Activated T-cell treated with anti-CD3 and anti-CD28 coated beads, Interleukin-2, amount 50 U/mL, for 72 hours (primary cell): ENCODE measurements around the gene NME3. TPM values are rescaled to one million over a fixed set of nuclear protein-coding genes. Genes with fewer than 3 reads are reported as not detected.

Experiments used
- ATAC-seq, 2 donors: fragments of 150-1000 bp; cut with Tn5 transposase; replicated peaks in 1 of 2; 2 replicates each; pipeline ENCODE4 v1.10.0; 2021; ENCODE audit warnings: moderate library complexity in 2 of 2, mild to moderate bottlenecking in 1 of 2
- DNase-seq, 2 donors: peaks; one replicate each; pipeline ENCODE4 v3.0.0; 2021 to 2022; ENCODE audit warnings: mixed read lengths in 1 of 2
- H3K27ac Mint-ChIP-seq: one replicate; pipeline ENCODE4 v1.8.0; 2022; ENCODE audit warnings: mild to moderate bottlenecking, moderate library complexity, mixed read lengths
- H3K27me3 Mint-ChIP-seq: one replicate; pipeline ENCODE4 v1.8.0; 2022; ENCODE audit warnings: low read depth, mixed read lengths
- H3K36me3 Mint-ChIP-seq, 2 donors: one replicate each; pipeline ENCODE4 v1.8.0; 2022; ENCODE audit warnings: mixed read lengths in 2 of 2, mild to moderate bottlenecking in 1 of 2; ENCODE audit not compliant: insufficient read depth in 2 of 2
- H3K4me1 Mint-ChIP-seq: one replicate; pipeline ENCODE4 v1.8.0; 2022; ENCODE audit warnings: low read depth, mixed read lengths
- H3K4me3 Mint-ChIP-seq, 2 donors: one replicate each; pipeline ENCODE4 v1.8.0; 2022; ENCODE audit warnings: mild to moderate bottlenecking in 2 of 2, mixed read lengths in 2 of 2, moderate library complexity in 2 of 2
- H3K9me3 Mint-ChIP-seq, 2 donors: one replicate each; pipeline ENCODE4 v1.8.0; 2022; ENCODE audit warnings: mixed read lengths in 2 of 2
- total RNA-seq, 2 donors: library from RNA; stranded (reverse); gene quantifications; one replicate each; pipeline ENCODE4 v1.2.3, GENCODE V29; 2022

The NME3 gene
- total RNA-seq, 2 donors from 2014 or later: 55.0 to 56.1 TPM

- Mint-ChIP-seq H3K4me3 (no peak overlapping the region), H3K9me3 (no peaks in the 10 kb centered on the region), H3K36me3 (peaks cover 0 to 2% of the 10 kb centered on the region in 2 donors), H3K4me1 (no peaks in the 10 kb centered on the region), H3K27ac (no peak overlapping the region), H3K27me3 (no peaks in the 10 kb centered on the region)
- no peak for DNase-seq
- ATAC-seq: no peak
Observed at GRCh38 chr16:1758923-1759322, 12.4 kb downstream of the NME3 start.

- Mint-ChIP-seq H3K36me3 (peaks cover 0 to 2% of the 10 kb centered on the region in 2 donors), H3K4me1 (no peaks in the 10 kb centered on the region), H3K4me3 (no peak overlapping the region), H3K27me3 (no peaks in the 10 kb centered on the region), H3K27ac (no peak overlapping the region), H3K9me3 (no peaks in the 10 kb centered on the region)
- ATAC-seq: no peak
- DNase-seq: no peak
Observed at GRCh38 chr16:1757714-1758461, 13.5 kb downstream of the NME3 start.

GRCh38 chr16:1754204-1754603 lies 17.1 kb downstream of the NME3 start:
- Mint-ChIP-seq H3K9me3 (no peaks in the 10 kb centered on the region), H3K27me3 (no peaks in the 10 kb centered on the region), H3K27ac (no peak overlapping the region), H3K4me1 (no peaks in the 10 kb centered on the region), H3K36me3 (no peaks in the 10 kb centered on the region), H3K4me3 (no peak overlapping the region)
- ATAC-seq (no peak), DNase-seq (no peak)

GRCh38 chr16:1752853-1753252 lies 18.5 kb downstream of the NME3 start:
- H3K9me3 Mint-ChIP-seq: no peaks in the 10 kb centered on the region
- no peaks in the 10 kb centered on the region for H3K27me3 Mint-ChIP-seq
- no peak for DNase-seq
- H3K36me3 Mint-ChIP-seq: no peaks in the 10 kb centered on the region
- no peaks in the 10 kb centered on the region for H3K4me1 Mint-ChIP-seq
- H3K27ac Mint-ChIP-seq: no peak overlapping the region
- H3K4me3 Mint-ChIP-seq: no peak overlapping the region
- ATAC-seq: no peak

GRCh38 chr16:1751946-1752345 lies 19.4 kb downstream of the NME3 start:
- H3K27me3 Mint-ChIP-seq: no peaks in the 10 kb centered on the region
- no peaks in the 10 kb centered on the region for H3K9me3 Mint-ChIP-seq
- H3K4me3 Mint-ChIP-seq: no peak overlapping the region
- ATAC-seq (no peak), DNase-seq (no peak)
- no peaks in the 10 kb centered on the region for H3K36me3 Mint-ChIP-seq
- no peaks in the 10 kb centered on the region for H3K4me1 Mint-ChIP-seq
- no peak overlapping the region for H3K27ac Mint-ChIP-seq

- Mint-ChIP-seq H3K9me3 (no peaks in the 10 kb centered on the region), H3K4me1 (no peaks in the 10 kb centered on the region), H3K36me3 (no peaks in the 10 kb centered on the region), H3K27me3 (no peaks in the 10 kb centered on the region), H3K4me3 (no peak overlapping the region), H3K27ac (no peak overlapping the region)
- no peak for ATAC-seq
- no peak for DNase-seq
Observed at GRCh38 chr16:1749152-1750117, 21.9 kb downstream of the NME3 start.

GRCh38 chr16:1747934-1748333 lies 23.4 kb downstream of the NME3 start:
- Mint-ChIP-seq H3K4me3 (no peak overlapping the region), H3K27ac (no peak overlapping the region), H3K36me3 (no peaks in the 10 kb centered on the region), H3K9me3 (no peaks in the 10 kb centered on the region), H3K27me3 (no peaks in the 10 kb centered on the region), H3K4me1 (no peaks in the 10 kb centered on the region)
- DNase-seq (no peak), ATAC-seq (no peak)

GRCh38 chr16:1746693-1747195 lies 24.6 kb downstream of the NME3 start:
- Mint-ChIP-seq H3K9me3 (no peaks in the 10 kb centered on the region), H3K27me3 (no peaks in the 10 kb centered on the region), H3K36me3 (no peaks in the 10 kb centered on the region), H3K27ac (no peak overlapping the region), H3K4me1 (no peaks in the 10 kb centered on the region), H3K4me3 (no peak overlapping the region)
- no peak for DNase-seq
- ATAC-seq: no peak

GRCh38 chr16:1745900-1746692 lies 25.2 kb downstream of the NME3 start:
- Mint-ChIP-seq H3K27me3 (no peaks in the 10 kb centered on the region), H3K27ac (no peak overlapping the region), H3K4me1 (no peaks in the 10 kb centered on the region), H3K9me3 (no peaks in the 10 kb centered on the region), H3K4me3 (no peak overlapping the region), H3K36me3 (no peaks in the 10 kb centered on the region)
- DNase-seq (no peak), ATAC-seq (no peak)

- Mint-ChIP-seq H3K4me3 (no peak overlapping the region), H3K36me3 (no peaks in the 10 kb centered on the region), H3K27ac (no peak overlapping the region), H3K9me3 (no peaks in the 10 kb centered on the region), H3K27me3 (no peaks in the 10 kb centered on the region), H3K4me1 (no peaks in the 10 kb centered on the region)
- ATAC-seq: no peak
- DNase-seq: no peak
Observed at GRCh38 chr16:1745181-1745899, 26.0 kb downstream of the NME3 start.

GRCh38 chr16:1744338-1744840 lies 27.0 kb downstream of the NME3 start:
- ATAC-seq (no peak), DNase-seq (no peak)
- Mint-ChIP-seq H3K4me3 (no peak overlapping the region), H3K4me1 (no peaks in the 10 kb centered on the region), H3K9me3 (no peaks in the 10 kb centered on the region), H3K27ac (no peak overlapping the region), H3K36me3 (no peaks in the 10 kb centered on the region), H3K27me3 (no peaks in the 10 kb centered on the region)
